Mucosa of rectum (tissue), 2 donors: ENCODE measurements around the gene RINL.
"Not testable (repeated sequence)": the region's sequence is repeated elsewhere in the genome, so short reads cannot be mapped to it uniquely, and the experiment has no call there.

Experiments
- H3K27ac ChIP-seq, 2 donors: one replicate each; pipeline ENCODE4 v1.7.0; 2013; ENCODE audit warnings: inconsistent platforms in 2 of 2, low read depth in 2 of 2, low read length in 2 of 2
- H3K27me3 ChIP-seq, 2 donors: one replicate each; pipeline ENCODE4 v1.7.0; 2013; ENCODE audit warnings: low read length in 2 of 2; ENCODE audit not compliant: control insufficient read depth in 2 of 2, insufficient read depth in 2 of 2
- H3K36me3 ChIP-seq, 2 donors: one replicate each; pipeline ENCODE4 v1.7.0; 2013; ENCODE audit warnings: low read length in 2 of 2; ENCODE audit not compliant: control insufficient read depth in 2 of 2, insufficient read depth in 2 of 2
- H3K4me1 ChIP-seq, 2 donors: one replicate each; pipeline ENCODE4 v1.7.0; 2013; ENCODE audit warnings: low read length in 2 of 2, mild to moderate bottlenecking in 1 of 2; ENCODE audit not compliant: control insufficient read depth in 2 of 2, insufficient read depth in 2 of 2
- H3K4me3 ChIP-seq, 2 donors: one replicate each; pipeline ENCODE4 v1.7.0; 2013; ENCODE audit warnings: low read length in 2 of 2
- H3K9ac ChIP-seq, 2 donors: one replicate each; pipeline ENCODE4 v1.7.0; 2013; ENCODE audit warnings: low read length in 2 of 2, low read depth in 1 of 2, mild to moderate bottlenecking in 1 of 2
- H3K9me3 ChIP-seq, 2 donors: one replicate each; pipeline ENCODE4 v1.7.0; 2013; ENCODE audit warnings: low read length in 2 of 2; ENCODE audit not compliant: control insufficient read depth in 2 of 2
- donor health status: healthy.
- donor health status: Normal muscosa, but diverticular disease.

Gene RINL

GRCh38 chr19:38875656-38876395 is 2.2 kb downstream of the RINL start:
- Histone ChIP-seq H3K27me3 (no peaks in the 10 kb centered on the region), H3K27ac (no peak overlapping the region), H3K36me3 (no peaks in the 10 kb centered on the region), H3K4me3 (no peak overlapping the region), H3K9me3 (no peaks in the 10 kb centered on the region), H3K9ac (no peak overlapping the region), H3K4me1 (peaks cover 14 to 18% of the 10 kb centered on the region in 2 donors)

DNA sequence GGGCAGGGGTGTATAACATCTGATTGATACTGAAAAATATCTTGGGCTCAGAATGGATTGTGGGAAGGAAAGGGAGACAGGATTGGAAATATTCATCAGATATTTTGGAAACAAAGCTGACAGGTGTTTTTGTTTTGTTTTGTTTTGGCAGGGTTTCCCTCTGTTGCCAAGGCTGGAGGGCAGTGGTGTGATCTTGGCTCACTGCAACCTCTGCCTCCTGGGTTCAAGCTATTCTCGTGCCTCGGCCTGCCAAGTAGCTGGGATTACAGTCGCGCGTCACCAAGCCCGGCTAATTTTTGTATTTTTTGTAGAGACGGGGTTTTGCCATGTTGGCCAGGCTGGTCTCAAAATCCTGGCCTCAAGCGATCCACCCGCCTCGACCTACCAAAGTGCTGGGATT is 4.7 kb downstream of the RINL start:
- not testable (repeated sequence) for H3K4me3 ChIP-seq, H3K9ac ChIP-seq, H3K9me3 ChIP-seq, H3K27me3 ChIP-seq, H3K36me3 ChIP-seq, H3K27ac ChIP-seq
- peaks cover 14 to 18% of the 10 kb centered on the region in 2 donors for H3K4me1 ChIP-seq

- Histone ChIP-seq H3K27ac (no peak overlapping the region), H3K9ac (peak overlapping the region in 1 of 2 donors; percentile 41), H3K9me3 (no peaks in the 10 kb centered on the region), H3K4me1 (peaks cover 8% of the 10 kb centered on the region in 2 donors), H3K36me3 (no peaks in the 10 kb centered on the region), H3K4me3 (peak overlapping the region in 1 of 2 donors; percentile 77), H3K27me3 (no peaks in the 10 kb centered on the region)
Observed at GRCh38 chr19:38870612-38871011, 7.5 kb downstream of the RINL start.

DNA sequence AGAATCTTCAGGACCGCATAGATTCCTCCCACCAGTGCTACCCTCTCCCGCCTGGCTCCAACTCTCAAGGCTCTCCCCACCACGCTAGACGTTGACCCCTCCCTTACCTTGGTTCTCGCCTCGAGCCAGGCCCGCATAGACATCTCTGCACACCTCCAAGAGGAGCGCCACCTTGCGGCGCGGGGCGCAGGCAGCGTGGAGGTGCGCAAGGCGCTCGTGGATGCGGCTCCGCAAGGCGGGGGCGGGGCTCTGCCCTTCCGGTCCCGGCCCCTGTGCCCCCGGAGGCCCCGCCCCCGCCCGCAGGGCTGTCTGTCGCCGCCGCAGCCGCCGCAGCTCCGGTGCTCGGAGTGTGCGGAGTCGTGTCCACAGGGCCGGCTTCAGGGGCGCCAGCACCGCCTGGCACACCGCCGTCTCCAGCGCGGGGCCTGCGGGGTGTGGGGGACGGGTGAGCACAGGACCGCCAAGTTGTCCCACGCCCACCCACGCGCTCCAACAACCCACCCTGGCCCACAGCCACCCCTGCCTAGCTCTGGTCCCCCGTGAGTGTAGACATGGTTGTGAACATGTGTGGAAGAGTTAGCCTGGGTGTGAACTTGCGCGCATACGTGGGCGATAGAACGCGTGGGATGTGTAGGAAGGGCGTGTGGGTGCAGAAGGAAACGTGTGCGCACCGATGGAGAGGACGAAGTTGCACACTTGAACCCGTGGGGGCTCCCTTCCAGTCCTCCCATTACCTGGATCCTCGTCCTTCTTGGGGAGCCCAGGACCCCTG is 8.1 kb downstream of the RINL start:
- Histone ChIP-seq H3K9me3 (no peaks in the 10 kb centered on the region), H3K36me3 (no peaks in the 10 kb centered on the region), H3K4me1 (peaks cover 12% of the 10 kb centered on the region in 2 donors), H3K27me3 (no peaks in the 10 kb centered on the region), H3K9ac (peak overlapping the region; percentile 41 to 63), H3K4me3 (peak overlapping the region; percentile 52 to 77), H3K27ac (peak overlapping the region; percentile 39 to 61)

DNA sequence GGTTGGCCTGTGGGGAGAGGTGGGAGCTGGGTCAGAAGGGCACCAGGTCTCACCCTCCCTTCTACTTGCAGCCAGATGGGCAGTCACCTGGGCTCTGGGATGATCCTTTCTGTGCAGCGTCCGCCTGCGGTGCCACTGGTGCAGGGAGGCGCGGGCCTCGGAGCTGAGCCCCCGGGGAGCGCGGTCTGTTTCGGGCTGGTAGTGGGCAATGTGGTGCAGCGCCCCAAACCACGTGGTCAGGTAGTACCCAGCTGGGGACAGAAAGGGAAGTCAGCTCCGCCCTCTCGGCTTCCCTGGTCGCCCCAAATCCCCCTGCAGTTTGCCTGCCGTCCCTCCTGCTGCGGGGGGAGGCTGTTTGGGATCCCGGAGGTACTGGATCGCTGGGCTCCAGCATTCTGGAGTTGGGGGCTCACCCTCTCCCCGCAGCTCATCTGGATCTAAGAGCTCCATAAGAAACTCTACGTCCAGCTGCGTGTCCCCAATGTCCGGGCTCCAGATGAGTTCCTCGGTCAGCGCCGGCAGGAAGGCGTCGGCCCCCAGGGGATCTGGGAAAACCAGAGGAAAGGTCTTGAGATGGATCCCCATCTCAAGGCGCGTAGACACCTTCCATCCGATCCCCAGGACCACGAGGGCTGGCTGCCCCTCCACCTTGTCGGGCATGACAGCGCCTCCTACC is 8.8 kb downstream of the RINL start:
- Histone ChIP-seq H3K9ac (peak overlapping the region; percentile 41 to 63), H3K27ac (peak overlapping the region in 1 of 2 donors; percentile 61), H3K4me1 (peaks cover 17 to 20% of the 10 kb centered on the region in 2 donors)

GRCh38 chr19:38868551-38868950 is 9.5 kb downstream of the RINL start:
- Histone ChIP-seq H3K27me3 (no peaks in the 10 kb centered on the region), H3K9ac (no peak overlapping the region), H3K4me3 (no peak overlapping the region), H3K9me3 (no peaks in the 10 kb centered on the region), H3K4me1 (peaks cover 18 to 20% of the 10 kb centered on the region in 2 donors), H3K27ac (no peak overlapping the region), H3K36me3 (no peaks in the 10 kb centered on the region)

More for the DNA sequence above, 8.8 kb downstream of the RINL start:
- H3K27me3 ChIP-seq = no peaks in the 10 kb centered on the region
- peak overlapping the region; percentile 52 to 77 for H3K4me3 ChIP-seq
- no peaks in the 10 kb centered on the region for H3K9me3 ChIP-seq
- no peaks in the 10 kb centered on the region for H3K36me3 ChIP-seq

DNA sequence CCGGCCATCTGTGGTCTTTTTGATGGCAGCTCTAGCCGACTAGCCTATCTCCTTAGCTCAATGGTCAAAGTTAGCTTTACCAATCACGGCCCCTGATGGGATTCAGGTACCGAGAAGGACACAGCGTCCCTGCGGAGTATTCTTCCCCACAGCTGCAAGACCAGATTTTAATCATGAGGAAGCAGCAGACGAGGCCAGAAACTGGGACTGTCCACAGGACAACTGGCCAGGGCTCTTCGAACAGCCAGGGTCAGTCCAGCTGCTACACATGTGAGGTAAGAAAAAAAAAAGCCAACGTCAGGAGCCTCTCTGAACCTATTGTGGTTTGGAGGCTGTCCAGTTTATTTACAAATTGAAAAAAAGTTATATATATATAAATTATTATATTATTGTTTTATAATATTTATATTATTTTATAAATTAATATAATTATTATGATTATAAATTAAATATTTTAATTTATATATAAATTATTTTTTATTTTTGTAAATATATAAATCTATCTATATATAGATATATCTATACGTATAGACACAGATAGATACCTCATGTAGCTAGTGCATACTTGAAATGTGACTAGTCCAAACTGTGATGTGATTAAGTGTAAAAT is 10.8 kb downstream of the RINL start:
- Histone ChIP-seq H3K9ac (no peak overlapping the region), H3K4me1 (peaks cover 24 to 31% of the 10 kb centered on the region in 2 donors), H3K27ac (no peak overlapping the region)

DNA sequence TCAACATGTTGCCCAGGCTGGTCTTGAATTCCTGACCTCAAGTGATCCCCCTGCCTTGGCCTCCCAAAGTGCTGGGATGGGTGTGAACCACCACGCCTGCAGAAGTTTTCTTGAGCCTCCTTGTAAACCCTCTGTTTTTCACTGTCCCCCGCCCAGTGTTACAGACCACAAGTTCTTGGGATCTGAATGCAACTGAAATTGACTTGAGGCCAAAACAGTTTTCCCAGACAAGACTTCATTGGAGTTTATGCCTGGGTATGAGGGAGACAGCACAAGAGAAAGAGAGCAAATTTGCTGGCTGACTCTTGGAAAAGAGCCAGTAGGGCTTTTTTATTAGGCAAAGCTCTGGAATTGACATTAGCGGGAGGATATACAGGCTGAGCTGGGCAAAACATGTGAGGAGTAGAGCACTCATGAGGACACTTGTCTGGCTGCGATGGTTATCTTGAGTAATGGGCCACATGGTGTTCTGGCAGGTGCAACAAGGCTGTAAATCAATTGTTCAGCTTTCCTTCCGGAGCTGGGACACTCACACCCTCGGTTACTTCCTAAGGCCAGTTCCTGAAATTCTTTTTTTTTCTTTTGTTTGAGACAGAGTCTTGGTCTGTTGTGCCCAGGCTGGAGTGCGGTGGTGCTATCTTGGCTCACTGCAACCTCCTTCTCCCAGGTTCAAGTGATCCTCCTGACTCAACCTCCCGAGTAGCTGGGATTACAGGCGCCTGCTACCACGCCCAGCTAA is 15.6 kb downstream of the RINL start:
- peak overlapping the region; percentile 29 to 69 for H3K27ac ChIP-seq
- H3K4me1 ChIP-seq = peaks cover 22 to 25% of the 10 kb centered on the region in 2 donors
- H3K27me3 ChIP-seq = no peaks in the 10 kb centered on the region
- no peaks in the 10 kb centered on the region for H3K9me3 ChIP-seq
- no peak overlapping the region for H3K4me3 ChIP-seq
- peak overlapping the region in 1 of 2 donors; percentile 42 for H3K9ac ChIP-seq
- H3K36me3 ChIP-seq = no peaks in the 10 kb centered on the region

More for the DNA sequence above, 10.8 kb downstream of the RINL start:
- Histone ChIP-seq H3K36me3 (no peaks in the 10 kb centered on the region), H3K4me3 (no peak overlapping the region), H3K9me3 (no peaks in the 10 kb centered on the region), H3K27me3 (no peaks in the 10 kb centered on the region)

GRCh38 chr19:38861368-38861767 is 16.7 kb downstream of the RINL start:
- Histone ChIP-seq H3K4me3 (no peak overlapping the region), H3K27ac (no peak overlapping the region), H3K9me3 (no peaks in the 10 kb centered on the region)

More at GRCh38 chr19:38861368-38861767, 16.7 kb downstream of the RINL start:
- no peaks in the 10 kb centered on the region for H3K27me3 ChIP-seq
- H3K4me1 ChIP-seq = peaks cover 23 to 25% of the 10 kb centered on the region in 2 donors
- no peaks in the 10 kb centered on the region for H3K36me3 ChIP-seq
- H3K9ac ChIP-seq = no peak overlapping the region
